HAP-1 (cell line): ENCODE measurements around the gene SLX4IP.
A peak's percentile ranks its signal among the peaks of the same experiment; 100 is the strongest.

ENCODE experiments used
- DNase-seq, 2 experiments: peaks; one replicate each; pipeline ENCODE4 v3.0.0-alpha.2; 2016 to 2020; ENCODE audit warnings: low spot score in 2 of 2
- H3K27me3 ChIP-seq: fragments of 250-450 bp; sonication (Bioruptor Pico); 2 replicates; pipeline ENCODE4 v1.5.1; 2020; ENCODE audit warnings: low read depth, mild to moderate bottlenecking, moderate library complexity
- H3K36me3 ChIP-seq: fragments of 250-450 bp; sonication (Bioruptor Pico); replicated peaks from 2 replicates; pipeline ENCODE4 v1.5.1; 2020; ENCODE audit warnings: mild to moderate bottlenecking
- H3K4me1 ChIP-seq: fragments of 250-450 bp; sonication (Bioruptor Pico); 2 replicates; pipeline ENCODE4 v1.5.1; 2020; ENCODE audit warnings: mild to moderate bottlenecking
- H3K4me3 ChIP-seq: fragments of 250-450 bp; sonication (Bioruptor Pico); 2 replicates; pipeline ENCODE4 v1.5.1; 2020; ENCODE audit warnings: mild to moderate bottlenecking, moderate library complexity
- H3K9me3 ChIP-seq: fragments of 250-450 bp; sonication (Bioruptor Pico); 2 replicates; pipeline ENCODE4 v1.5.1; 2020; ENCODE audit warnings: mild to moderate bottlenecking, moderate library complexity
- in situ Hi-C: fragments of 300-500 bp; cut with MboI; formaldehyde crosslinking; loops from 3 replicates; pipeline ENCODE4 v1.14.3; 2020; ENCODE audit warnings: low sequenced_read_pairs, inconsistent platforms, mixed read lengths

SLX4IP gene

DNA sequence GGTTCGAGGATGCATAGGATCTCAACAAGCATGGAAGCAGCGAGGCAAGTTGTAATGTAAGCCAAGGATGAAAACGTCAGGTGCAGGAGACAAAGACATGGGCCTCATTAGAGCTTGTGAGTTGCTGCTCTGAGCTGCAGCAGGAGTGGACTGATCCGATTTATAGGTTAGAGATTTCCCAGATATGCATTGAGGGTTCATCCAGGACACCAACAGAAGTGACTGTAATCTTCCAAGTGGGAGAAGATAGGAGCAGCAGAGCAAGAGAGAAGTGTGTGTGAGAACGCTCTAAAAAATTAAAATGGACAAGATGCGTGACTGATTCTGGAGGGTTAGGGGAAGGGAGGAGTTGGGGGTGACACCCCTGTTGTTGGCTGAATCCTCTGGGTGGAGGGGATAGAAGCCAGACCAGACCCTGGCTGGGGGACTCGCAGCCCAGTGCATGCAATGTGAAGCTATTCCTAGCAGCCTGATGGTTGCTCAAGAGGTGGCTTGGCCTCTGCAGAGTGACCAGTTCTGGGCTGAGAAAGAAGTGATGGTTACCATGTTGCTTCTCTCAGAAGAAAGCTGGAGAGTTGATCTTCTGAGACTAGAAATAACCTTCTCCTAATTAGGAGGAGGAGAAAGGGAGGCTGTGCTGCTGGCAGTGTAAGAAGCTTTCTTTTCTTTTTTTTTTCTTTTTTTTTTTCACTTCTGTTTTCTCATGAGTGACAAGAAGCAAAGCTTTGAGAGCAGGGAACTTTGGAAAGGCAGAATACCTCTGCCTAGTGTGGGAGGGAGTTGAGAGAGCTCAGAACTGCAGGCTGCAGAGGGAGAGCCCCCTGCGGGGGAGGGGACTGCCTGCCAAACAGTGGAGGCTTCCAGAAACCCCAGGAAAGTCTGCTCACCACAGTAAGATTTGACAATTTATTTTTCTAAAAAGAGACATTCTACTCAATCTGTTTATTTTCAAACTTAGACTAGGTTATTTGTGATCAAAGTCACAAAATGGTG lies 116.9 kb downstream of the SLX4IP start:
- DNase-seq = no peak
- no peaks in the 10 kb centered on the region for H3K36me3 ChIP-seq
- no peak overlapping the region for H3K4me3 ChIP-seq
- H3K4me1 ChIP-seq = 0 out of 2 replicates have a peak, but pooled peaks cover 3% of the 10 kb centered on the region
- in situ Hi-C loops = no loop called here
- H3K9me3 ChIP-seq = no peaks in the 10 kb centered on the region
- no peaks in the 10 kb centered on the region for H3K27me3 ChIP-seq

DNA sequence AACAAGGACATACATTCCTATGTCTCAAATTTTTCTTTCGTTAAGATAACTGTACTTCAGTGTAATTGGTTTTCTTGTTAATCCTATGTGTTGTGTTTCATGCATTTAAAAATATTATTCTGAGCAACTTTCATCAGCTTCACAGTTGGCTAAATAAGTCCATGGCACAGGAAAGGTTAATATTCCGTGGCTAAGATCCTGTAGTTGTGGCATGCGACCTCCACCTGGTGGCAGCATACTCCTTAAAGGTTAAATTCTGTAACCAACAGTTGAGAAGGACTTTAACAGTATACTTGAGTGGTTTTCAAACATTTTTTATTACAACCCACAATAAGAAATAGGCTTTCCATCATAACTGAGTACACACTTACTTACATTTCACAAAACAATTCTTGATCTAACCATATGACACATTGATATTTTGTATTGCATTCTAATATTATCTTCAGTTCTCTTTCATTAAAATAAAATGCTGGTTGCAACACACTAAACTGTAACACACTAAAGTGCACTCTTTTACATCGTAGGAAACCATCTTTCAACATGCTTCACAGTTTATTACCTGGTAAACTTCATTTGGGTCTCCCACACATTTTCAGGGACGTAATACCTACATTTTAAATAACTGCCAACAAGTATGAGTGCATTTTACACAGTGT lies 118.3 kb downstream of the SLX4IP start:
- H3K36me3 ChIP-seq = no peaks in the 10 kb centered on the region
- no peak overlapping the region for H3K4me3 ChIP-seq
- no peaks in the 10 kb centered on the region for H3K9me3 ChIP-seq
- peaks cover 5% of the 10 kb centered on the region for H3K4me1 ChIP-seq
- in situ Hi-C loops = no loop called here
- no peaks in the 10 kb centered on the region for H3K27me3 ChIP-seq
- DNase-seq = peak; percentile 74 to 75

DNA sequence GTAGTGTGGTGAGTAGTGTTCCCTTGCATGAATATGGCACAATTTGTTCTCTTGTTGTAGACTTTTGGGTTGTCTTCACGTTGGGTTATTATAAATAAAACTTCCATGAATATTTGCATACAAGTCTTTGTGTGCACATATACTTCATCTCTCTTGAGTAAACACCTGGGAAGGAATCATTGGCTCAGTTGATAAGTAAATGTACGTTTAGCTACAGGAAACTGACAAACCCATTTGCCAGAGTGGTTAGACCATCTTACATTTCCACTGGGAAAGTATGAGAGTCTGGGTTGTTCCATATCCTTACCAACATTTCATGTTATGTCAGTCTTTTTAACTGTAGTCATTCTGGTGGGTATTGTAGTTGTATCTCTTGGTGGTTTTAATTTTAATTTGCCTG lies 119.2 kb downstream of the SLX4IP start:
- in situ Hi-C loops = no loop called here
- no peaks in the 10 kb centered on the region for H3K9me3 ChIP-seq
- H3K27me3 ChIP-seq = no peaks in the 10 kb centered on the region
- DNase-seq = no peak
- H3K4me3 ChIP-seq = no peak overlapping the region
- peaks cover 14% of the 10 kb centered on the region for H3K4me1 ChIP-seq
- no peaks in the 10 kb centered on the region for H3K36me3 ChIP-seq

DNA sequence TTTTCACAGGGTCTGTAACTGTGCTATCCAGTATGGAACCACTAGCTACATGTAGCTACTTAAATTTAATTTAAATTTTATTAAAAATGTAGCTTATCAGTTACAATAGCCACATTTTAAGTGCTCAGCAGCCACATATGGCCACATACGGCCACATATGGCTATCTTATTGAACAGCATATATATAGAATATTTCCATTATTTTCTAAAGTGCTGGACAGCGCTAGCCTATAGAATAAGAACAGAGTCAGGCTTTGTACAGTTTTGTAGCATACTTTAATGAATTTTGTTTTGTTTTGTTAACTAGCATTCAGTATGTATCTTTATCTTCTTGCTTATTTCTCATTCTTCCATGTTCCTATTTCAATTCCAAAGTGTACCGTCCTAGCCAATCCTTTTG lies 120.3 kb downstream of the SLX4IP start:
- peaks cover 15% of the 10 kb centered on the region for H3K4me1 ChIP-seq

DNA sequence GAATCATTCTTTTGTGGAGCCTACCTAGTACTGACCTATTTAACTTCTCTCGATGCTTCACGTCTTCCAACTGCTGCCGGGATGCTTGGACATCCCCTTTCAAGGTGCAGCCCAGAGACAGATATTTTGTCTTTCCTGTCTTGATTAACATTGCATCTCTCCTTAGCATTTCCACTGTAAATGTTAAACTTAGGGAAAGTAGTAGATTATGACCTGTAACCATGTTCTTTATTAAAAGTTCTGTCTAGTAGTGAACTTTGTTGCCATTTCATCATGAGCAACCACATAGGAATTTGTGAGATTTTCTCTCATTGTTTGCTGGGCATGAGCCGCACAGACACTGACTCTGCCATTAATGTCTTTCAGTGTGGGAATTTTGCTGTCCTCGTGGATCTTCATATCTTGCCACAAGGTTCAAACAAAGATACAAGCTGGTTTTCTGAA lies 120.8 kb downstream of the SLX4IP start:
- peaks cover 15% of the 10 kb centered on the region for H3K4me1 ChIP-seq
- in situ Hi-C loops = no loop called here
- no peaks in the 10 kb centered on the region for H3K36me3 ChIP-seq
- no peaks in the 10 kb centered on the region for H3K9me3 ChIP-seq
- no peak for DNase-seq
- no peaks in the 10 kb centered on the region for H3K27me3 ChIP-seq
- H3K4me3 ChIP-seq = no peak overlapping the region

More for the DNA sequence above, 120.3 kb downstream of the SLX4IP start:
- H3K4me3 ChIP-seq = no peak overlapping the region
- no peaks in the 10 kb centered on the region for H3K27me3 ChIP-seq
- H3K9me3 ChIP-seq = no peaks in the 10 kb centered on the region
- H3K36me3 ChIP-seq = no peaks in the 10 kb centered on the region
- in situ Hi-C loops = no loop called here
- no peak for DNase-seq

DNA sequence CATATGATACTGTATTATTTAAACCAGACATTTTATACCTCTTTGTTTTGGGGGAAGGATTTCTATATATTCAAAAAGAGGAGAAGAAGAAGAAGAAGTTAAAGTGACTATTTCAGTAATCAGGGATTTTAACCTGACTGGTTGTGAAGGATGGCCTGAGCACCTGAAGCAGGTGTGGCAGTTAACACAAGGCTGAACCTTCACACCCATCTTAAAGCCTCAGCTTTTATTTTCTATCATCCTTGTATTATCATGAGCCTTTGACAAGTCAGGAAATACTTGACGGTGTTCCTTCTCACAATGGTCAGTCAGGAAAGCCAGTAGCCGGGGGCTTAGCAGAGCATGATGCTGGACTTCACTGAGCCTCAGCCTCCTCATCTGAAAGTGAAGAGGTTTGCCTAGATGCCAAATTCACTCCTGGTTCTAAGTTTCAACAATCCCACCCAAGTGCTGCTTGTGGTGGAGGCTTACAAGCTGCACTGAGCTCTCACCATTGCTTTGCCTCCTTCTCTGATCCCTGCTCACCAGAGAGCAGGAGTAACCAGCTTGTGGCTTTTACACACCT lies 121.5 kb downstream of the SLX4IP start:
- Histone ChIP-seq H3K4me1 (peaks cover 15% of the 10 kb centered on the region), H3K27me3 (no peaks in the 10 kb centered on the region), H3K36me3 (no peaks in the 10 kb centered on the region), H3K4me3 (no peak overlapping the region), H3K9me3 (no peaks in the 10 kb centered on the region)
- in situ Hi-C loops = no loop called here
- DNase-seq = no peak

DNA sequence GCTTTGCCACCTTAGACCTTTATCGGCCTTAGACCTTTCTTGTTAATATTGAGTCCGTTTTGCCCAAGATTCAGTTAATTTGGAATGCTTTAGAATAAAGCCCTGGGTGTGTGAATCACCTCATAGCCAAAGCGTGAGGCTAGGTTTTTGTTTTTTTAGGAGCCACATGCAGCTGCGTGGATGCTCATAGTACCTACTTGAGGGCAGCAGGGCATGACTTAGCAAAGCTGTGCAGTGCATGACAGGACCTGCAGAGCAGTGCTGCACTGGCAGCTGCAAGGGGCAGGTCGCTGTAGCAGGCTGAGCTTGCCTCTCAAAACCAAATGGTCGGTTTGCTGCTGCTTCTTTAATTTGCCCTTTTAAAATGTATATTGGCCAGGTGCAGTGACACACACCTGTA lies 122.6 kb downstream of the SLX4IP start:
- no peak for DNase-seq
- Histone ChIP-seq H3K36me3 (no peaks in the 10 kb centered on the region), H3K4me1 (peaks cover 15% of the 10 kb centered on the region), H3K9me3 (no peaks in the 10 kb centered on the region), H3K27me3 (no peaks in the 10 kb centered on the region), H3K4me3 (no peak overlapping the region)
- in situ Hi-C loops = no loop called here

DNA sequence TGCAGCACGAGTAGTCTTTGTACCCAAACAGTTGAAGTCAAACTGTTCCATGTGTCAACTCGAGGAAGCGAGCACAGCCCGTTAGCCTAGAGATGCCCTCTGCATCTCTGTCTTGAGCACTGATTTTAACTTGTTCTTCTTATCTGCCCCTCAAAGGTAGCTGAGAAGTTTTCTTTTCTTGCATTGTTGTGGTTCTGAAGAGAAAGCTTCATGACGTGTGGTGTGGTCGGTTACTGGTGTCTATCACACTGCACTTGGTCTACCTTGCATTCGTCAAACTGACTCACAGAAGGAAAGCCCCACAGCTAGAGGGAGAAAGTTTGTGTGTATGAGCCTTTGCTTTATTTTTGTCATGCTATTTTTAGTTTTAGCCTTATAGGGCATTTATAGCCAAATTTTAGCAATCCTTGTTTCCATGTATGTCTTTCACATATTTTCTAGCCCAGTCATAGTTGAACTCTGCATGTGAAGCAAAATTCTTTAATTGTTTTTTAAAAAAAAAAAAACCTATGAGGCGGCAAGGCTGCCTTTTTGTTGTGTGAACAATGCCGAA lies 123.6 kb downstream of the SLX4IP start:
- H3K4me3 ChIP-seq = no peak overlapping the region
- no peaks in the 10 kb centered on the region for H3K36me3 ChIP-seq
- H3K9me3 ChIP-seq = no peaks in the 10 kb centered on the region
- H3K4me1 ChIP-seq = peaks cover 12% of the 10 kb centered on the region
- no peaks in the 10 kb centered on the region for H3K27me3 ChIP-seq
- no peak for DNase-seq
- in situ Hi-C loops = no loop called here

DNA sequence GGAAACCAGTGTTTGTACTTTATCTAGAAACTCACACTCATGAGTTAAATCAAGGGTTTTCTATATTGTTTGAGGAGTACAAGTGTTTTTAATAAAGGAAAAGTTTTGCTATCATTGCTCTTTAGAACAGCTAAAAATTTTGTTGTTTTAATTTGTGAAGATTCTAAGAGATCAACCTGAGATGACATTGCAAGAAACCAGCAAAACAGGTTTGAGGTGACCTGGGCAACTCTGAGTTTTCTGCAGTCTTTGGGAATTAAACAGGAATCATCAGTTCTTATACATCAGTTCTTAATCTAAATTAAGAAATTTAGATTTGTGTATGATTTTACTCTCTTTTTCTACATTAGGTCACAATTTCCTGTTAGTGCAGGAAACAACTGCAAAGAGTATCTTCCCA lies 124.2 kb downstream of the SLX4IP start:
- Histone ChIP-seq H3K9me3 (no peaks in the 10 kb centered on the region), H3K4me1 (peaks cover 12% of the 10 kb centered on the region), H3K27me3 (no peaks in the 10 kb centered on the region), H3K36me3 (no peaks in the 10 kb centered on the region), H3K4me3 (no peak overlapping the region)
- no peak for DNase-seq
- in situ Hi-C loops = no loop called here

DNA sequence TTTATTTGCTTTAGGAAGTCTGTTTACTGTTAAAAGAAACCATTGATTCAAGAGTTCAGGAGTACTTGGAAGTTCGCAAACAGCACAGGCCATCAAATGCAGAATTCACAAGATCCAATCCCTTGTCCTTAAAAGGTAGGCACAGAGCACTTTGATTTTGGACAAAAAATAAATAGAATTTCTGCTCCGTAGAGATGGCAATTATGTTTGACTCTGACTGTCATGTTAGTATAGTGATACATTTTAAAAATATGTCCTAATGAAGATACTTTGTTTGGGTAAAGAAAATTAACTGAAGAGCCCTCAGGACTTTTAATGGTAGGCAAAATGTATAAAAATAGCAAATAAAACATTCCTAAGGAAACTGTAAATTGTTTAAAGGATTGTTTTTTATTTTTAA lies 125.6 kb downstream of the SLX4IP start:
- H3K4me1 ChIP-seq = peaks cover 12% of the 10 kb centered on the region
- H3K27me3 ChIP-seq = no peaks in the 10 kb centered on the region
- DNase-seq = no peak
- H3K9me3 ChIP-seq = no peaks in the 10 kb centered on the region
- H3K36me3 ChIP-seq = no peaks in the 10 kb centered on the region
- in situ Hi-C loops = no loop called here
- H3K4me3 ChIP-seq = no peak overlapping the region

DNA sequence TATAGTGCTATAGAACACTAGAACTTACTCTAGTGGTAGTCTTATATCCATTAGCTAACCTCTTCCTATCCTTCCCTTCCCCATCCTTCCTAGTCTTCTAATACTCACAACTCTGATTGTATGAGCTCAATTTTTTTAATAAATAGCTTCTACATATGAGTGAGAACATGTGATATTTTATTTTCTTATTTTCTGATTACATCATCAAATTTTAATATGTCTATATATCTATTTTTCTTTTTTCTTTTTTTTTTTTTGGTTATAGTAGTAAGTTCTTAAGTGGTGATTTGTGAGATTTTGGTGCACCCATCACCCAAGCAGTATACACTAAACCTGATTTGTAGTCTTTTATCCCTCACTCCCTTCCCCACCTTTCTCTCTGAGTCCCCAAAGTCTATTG lies 126.2 kb downstream of the SLX4IP start:
- H3K27me3 ChIP-seq = no peaks in the 10 kb centered on the region
- no peaks in the 10 kb centered on the region for H3K36me3 ChIP-seq
- no peak for DNase-seq
- H3K4me1 ChIP-seq = peaks cover 14% of the 10 kb centered on the region
- no peak overlapping the region for H3K4me3 ChIP-seq
- in situ Hi-C loops = no loop called here
- H3K9me3 ChIP-seq = no peaks in the 10 kb centered on the region

DNA sequence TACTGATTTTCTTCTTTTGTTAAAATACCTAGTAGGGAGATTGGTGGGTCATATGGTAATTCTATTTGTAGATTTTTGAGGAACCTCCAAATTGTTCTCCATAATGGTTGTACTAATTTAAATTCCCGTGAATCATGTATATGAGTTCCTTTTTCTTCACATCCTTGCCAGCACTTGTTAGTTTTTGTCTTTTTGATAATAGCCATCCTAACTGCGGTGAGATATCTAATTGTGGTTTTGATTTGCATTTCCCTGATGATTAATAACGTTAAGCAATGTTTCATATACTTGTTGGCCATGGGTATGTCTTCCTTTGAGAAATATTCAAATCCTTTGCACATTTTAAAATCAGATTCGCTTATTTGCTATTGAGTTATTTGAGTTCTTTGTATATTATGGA lies 127.8 kb downstream of the SLX4IP start:
- H3K4me1 ChIP-seq = peaks cover 20% of the 10 kb centered on the region
- in situ Hi-C loops = no loop called here
- DNase-seq = no peak
- H3K36me3 ChIP-seq = no peaks in the 10 kb centered on the region
- no peaks in the 10 kb centered on the region for H3K9me3 ChIP-seq
- no peaks in the 10 kb centered on the region for H3K27me3 ChIP-seq
- H3K4me3 ChIP-seq = no peak overlapping the region

DNA sequence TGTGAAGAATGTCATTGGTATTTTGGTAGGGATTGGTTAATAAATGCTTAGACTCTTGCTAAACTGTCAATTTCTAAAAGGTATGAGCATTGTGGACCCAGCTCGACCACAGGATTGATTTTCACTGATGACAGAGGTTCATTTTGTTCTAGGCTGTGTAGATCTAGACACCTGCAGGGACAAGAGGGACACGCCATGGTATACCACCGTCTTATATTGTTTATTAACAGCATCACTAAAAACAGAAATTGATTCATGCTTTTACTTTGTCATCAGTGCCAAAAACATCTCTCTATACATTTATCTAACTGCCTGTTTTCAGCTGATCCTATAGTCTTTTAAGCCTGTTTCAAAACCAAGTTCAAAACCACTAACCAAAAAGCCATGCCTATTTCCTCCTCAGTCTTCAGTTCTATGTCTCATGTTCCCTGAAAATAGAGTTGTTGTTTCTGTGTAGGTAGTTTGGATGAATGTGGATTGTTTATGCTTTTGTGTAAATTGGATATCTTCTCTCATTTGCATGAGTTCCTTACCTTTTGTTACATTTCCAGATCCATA lies 128.9 kb downstream of the SLX4IP start:
- peaks cover 12% of the 10 kb centered on the region for H3K4me1 ChIP-seq
- in situ Hi-C loops = no loop called here

More for the DNA sequence above, 128.9 kb downstream of the SLX4IP start:
- Histone ChIP-seq H3K36me3 (no peaks in the 10 kb centered on the region), H3K9me3 (no peaks in the 10 kb centered on the region), H3K4me3 (no peak overlapping the region), H3K27me3 (no peaks in the 10 kb centered on the region)
- no peak for DNase-seq
